ENCODE measurements around the gene ADRA2B.
"Not testable (repeated sequence)": the region's sequence is repeated elsewhere in the genome, so short reads cannot be mapped to it uniquely, and the experiment has no call there.

Gene ADRA2B

DNA sequence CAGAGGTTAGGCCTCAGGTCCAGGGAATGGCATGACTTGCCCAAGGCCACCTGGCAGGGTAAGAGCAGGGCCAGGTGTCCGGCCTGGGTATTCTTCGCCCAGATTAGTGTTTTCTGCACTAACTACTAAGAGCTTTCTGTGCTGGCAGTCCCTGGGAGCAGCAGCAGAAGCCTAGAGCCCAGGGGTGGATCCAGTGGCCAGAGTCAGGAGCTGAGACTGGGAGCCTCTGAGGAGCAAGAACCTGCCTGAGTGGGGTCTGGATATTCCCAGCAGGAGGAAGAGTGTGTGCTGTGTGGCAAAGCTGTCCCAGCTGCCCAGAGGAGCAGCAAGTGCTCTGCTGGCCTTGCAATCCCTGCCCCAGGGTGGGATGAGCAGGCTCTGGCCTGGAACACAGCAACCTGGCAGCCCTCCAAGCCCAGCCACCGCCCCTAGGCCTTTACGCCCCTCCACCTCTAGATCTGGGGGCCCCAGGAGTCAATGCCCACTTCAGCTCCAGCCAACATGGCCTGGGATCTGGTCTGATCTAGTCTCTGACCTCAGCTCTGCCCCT lies 50.9 kb downstream of the ADRA2B start:
- TF ChIP-seq CTBP1 (IDR thresholded peaks at IDR 0.05; ENCODE audit: borderline replicate concordance) = no peak
- no peak for TF ChIP-seq FOXK2 (IDR thresholded peaks at IDR 0.05)
- TF ChIP-seq LEF1 (IDR thresholded peaks at IDR 0.05; ENCODE audit: borderline replicate concordance) = no peak
- no peak for TF ChIP-seq TARDBP (IDR thresholded peaks at IDR 0.05)
- no peak for TF ChIP-seq NFRKB (IDR thresholded peaks at IDR 0.05)
- TF ChIP-seq SUZ12 (IDR thresholded peaks at IDR 0.05) = no peak
- TF ChIP-seq, protein P1, sequence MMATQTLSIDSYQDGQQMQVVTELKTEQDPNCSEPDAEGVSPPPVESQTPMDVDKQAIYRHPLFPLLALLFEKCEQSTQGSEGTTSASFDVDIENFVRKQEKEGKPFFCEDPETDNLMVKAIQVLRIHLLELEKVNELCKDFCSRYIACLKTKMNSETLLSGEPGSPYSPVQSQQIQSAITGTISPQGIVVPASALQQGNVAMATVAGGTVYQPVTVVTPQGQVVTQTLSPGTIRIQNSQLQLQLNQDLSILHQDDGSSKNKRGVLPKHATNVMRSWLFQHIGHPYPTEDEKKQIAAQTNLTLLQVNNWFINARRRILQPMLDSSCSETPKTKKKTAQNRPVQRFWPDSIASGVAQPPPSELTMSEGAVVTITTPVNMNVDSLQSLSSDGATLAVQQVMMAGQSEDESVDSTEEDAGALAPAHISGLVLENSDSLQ (IDR thresholded peaks at IDR 0.05) = no peak
- no peak for TF ChIP-seq ZNF384 (IDR thresholded peaks at IDR 0.05)
- TF ChIP-seq BHLHE40 (IDR thresholded peaks at IDR 0.05; ENCODE audit: borderline replicate concordance) = no peak
- TF ChIP-seq ARNT (IDR thresholded peaks at IDR 0.05) = no peak
- no peak for TF ChIP-seq HDGF (IDR thresholded peaks at IDR 0.05; ENCODE audit: borderline replicate concordance)
- no peak for TF ChIP-seq FOXM1 (IDR thresholded peaks at IDR 0.05; ENCODE audit: borderline replicate concordance)
- TF ChIP-seq L3MBTL2 (conservative IDR thresholded peaks at IDR 0.05) = no peak
- TF ChIP-seq SP1 (IDR thresholded peaks at IDR 0.05) = no peak
- TF ChIP-seq FOXA1 (IDR thresholded peaks at IDR 0.05) = no peak
- no peak for TF ChIP-seq ELF4 (IDR thresholded peaks at IDR 0.05)
- DNase-seq (ENCODE audit: extremely low spot score) = no peak
- ChIA-PET POLR2A (no interaction called here), CTCF (no interaction called here)

DNA sequence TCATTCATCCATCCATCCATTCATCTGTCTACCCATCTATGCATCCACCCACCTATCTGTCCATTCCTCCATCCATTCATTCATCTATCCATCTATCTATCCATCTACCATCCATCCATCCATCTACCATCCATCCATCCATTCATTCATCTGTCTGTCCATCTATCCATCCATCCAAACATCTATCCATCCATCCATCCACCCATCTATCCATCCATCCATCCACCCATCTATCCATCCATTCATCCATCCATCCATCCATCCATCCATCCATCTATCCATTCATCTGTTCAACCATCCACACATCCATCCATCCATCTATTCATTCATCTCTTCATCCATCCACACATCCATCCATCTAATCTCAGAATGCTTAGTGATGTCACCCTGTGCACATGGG lies 51.6 kb downstream of the ADRA2B start:
- POLR2A ChIA-PET; CTCF ChIA-PET; DNase-seq (ENCODE audit: extremely low spot score): not testable (repeated sequence)

DNA sequence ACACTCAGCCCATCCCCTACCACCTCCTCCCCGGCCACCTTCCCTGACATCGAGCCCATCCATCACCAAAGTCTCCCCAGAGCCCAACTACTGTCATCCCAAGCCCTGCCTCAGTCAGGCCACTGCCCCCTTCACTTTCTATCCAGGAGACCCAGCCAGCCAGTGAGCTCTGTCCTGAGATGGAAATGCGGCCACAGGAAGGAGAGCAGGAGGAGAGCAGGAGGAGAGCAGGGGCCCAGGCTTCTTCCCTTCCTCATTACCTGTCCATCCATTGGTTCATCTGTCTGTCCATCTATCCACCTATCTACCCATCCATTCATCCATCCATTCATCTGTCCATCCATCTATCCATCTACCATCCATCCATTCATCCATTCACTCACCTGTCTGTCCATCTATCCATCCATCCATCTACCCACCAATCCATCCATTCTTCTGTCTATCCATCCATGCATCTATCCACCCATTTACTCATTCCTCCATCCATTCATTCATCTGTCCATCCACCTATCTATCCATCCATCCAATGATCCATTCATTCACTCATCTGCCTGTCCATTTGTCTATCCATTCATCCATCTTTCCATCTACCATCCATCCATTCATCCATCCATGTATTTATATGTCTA lies 52.2 kb downstream of the ADRA2B start:
- CTCF ChIA-PET; DNase-seq (ENCODE audit: extremely low spot score); POLR2A ChIA-PET: not testable (repeated sequence)

DNA sequence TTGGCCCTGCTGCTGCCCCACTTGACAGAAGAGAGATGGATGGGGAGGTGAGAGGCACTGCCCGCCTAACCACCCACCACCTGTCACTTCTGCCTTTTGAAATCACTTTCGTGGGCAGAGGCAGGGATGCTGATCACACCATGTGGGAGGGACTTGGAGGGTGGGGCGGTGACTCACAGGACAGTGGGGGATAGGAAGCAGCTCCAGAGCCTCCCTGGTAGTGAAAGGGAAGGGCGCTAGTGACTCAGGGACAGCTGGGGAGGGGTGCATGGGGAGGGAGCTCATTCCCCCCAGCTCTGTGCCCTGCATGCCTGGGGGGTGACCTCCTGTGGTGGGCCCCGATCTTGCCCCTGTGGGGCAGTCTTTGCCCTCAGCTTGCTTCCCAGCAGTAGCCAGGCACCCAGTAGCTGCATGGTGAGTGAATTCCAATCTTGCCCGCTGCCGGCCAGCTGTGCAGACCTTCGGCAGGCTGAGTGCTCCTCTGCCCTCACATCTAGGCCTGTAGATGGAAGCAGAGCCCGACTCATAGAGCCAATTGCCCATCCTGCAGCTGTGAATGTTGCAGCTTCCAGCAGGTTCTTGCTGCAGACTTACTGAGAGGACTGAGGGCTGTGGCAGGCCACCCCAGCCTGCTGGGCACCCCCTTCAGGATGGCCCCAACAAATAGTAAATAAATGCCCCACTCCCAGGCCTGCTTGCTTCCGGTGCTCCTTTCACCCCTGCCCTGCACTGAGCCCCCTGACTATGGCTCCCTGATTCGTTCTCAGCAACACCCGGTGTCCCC lies 53.1 kb downstream of the ADRA2B start:
- DNase-seq (ENCODE audit: extremely low spot score); POLR2A ChIA-PET; CTCF ChIA-PET: not testable (repeated sequence)

Measured in HEK293T (cell line).